ENCODE results near the gene SLC6A6.

DNA sequence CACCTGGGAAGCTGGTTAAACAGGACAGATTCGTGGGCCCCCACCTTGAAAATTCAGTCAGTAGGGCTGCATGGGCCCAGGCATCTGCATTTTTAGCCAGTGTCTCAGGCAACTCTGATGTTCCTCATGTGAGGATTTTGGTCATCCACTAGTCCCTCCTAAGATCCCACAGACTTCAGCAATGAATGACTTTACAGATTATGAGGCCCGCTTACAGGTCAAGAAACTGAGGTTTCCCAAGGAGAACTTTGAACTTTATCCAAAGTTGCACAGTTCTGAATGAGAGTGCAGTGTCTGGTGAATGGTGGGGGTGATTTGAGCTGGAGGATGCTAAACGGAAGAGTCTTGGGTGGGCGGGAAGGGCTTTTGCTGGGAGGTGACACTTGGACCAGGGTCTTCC, 27.2 kb downstream of the SLC6A6 start:
- no peak for TF ChIP-seq POLR2AphosphoS5 (IDR thresholded peaks at IDR 0.05)
- TF ChIP-seq, protein P1, sequence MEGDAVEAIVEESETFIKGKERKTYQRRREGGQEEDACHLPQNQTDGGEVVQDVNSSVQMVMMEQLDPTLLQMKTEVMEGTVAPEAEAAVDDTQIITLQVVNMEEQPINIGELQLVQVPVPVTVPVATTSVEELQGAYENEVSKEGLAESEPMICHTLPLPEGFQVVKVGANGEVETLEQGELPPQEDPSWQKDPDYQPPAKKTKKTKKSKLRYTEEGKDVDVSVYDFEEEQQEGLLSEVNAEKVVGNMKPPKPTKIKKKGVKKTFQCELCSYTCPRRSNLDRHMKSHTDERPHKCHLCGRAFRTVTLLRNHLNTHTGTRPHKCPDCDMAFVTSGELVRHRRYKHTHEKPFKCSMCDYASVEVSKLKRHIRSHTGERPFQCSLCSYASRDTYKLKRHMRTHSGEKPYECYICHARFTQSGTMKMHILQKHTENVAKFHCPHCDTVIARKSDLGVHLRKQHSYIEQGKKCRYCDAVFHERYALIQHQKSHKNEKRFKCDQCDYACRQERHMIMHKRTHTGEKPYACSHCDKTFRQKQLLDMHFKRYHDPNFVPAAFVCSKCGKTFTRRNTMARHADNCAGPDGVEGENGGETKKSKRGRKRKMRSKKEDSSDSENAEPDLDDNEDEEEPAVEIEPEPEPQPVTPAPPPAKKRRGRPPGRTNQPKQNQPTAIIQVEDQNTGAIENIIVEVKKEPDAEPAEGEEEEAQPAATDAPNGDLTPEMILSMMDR (IDR thresholded peaks at IDR 0.05) = no peak
- no peak for TF ChIP-seq POLR2A (IDR thresholded peaks at IDR 0.05; ENCODE audit: low read depth)
